GM23338 (cell line): ENCODE data around the gene STXBP5L.

Source experiments
- CREB1 ChIP-seq: fragments of 250-450 bp; sonication (Bioruptor Pico); IDR thresholded peaks from 2 replicates; pipeline ENCODE4 v1.5.0; 2020; ENCODE audit warnings: low read depth, mild to moderate bottlenecking, moderate library complexity
- CTCF ChIP-seq, 2 experiments: fragments of 200-600 bp in 1 of 2; sonication (generic) in 1 of 2; conservative IDR thresholded peaks; 2 replicates each; pipeline versions ENCODE4 v1.5.1 to v1.6.1; 2016 to 2017; ENCODE audit warnings: antibody characterized with exemption in 2 of 2, low read depth in 2 of 2, mild to moderate bottlenecking in 2 of 2, moderate library complexity in 1 of 2
- EZH2 ChIP-seq: fragments of 200-600 bp; sonication (generic); IDR thresholded peaks from one replicate; pipeline ENCODE4 v1.8.0; 2017; ENCODE audit warnings: antibody characterized with exemption, mild to moderate bottlenecking, low read depth; ENCODE audit not compliant: unreplicated experiment
- EZH2phosphoT487 ChIP-seq: fragments of 200-600 bp; sonication (generic); IDR thresholded peaks from one replicate; pipeline ENCODE4 v1.8.1; 2018; ENCODE audit warnings: antibody characterized with exemption; ENCODE audit not compliant: unreplicated experiment
- NANOG ChIP-seq: IDR thresholded peaks from 2 replicates; pipeline ENCODE4 v1.6.1; 2016; ENCODE audit warnings: antibody characterized with exemption, borderline replicate concordance
- POLR2AphosphoS5 ChIP-seq: IDR thresholded peaks from 2 replicates; pipeline ENCODE4 v1.6.1; 2016; ENCODE audit warnings: antibody characterized with exemption, low read depth
- REST ChIP-seq: IDR thresholded peaks from one replicate; pipeline ENCODE4 v1.6.1; 2018; ENCODE audit warnings: antibody characterized with exemption; ENCODE audit not compliant: unreplicated experiment
- STAT1 ChIP-seq: IDR thresholded peaks from one replicate; pipeline ENCODE4 v1.6.1; 2016; ENCODE audit warnings: antibody characterized with exemption; ENCODE audit not compliant: unreplicated experiment
- ZNF114 ChIP-seq: fragments of 250-450 bp; sonication (Bioruptor Pico); IDR thresholded peaks from 2 replicates; pipeline ENCODE4 v1.5.0; 2020; ENCODE audit warnings: mild to moderate bottlenecking, moderate library complexity
- ZNF331 ChIP-seq: fragments of 250-450 bp; sonication (Bioruptor Pico); IDR thresholded peaks from 2 replicates; pipeline ENCODE4 v1.5.0; 2020; ENCODE audit warnings: low read depth, mild to moderate bottlenecking, moderate library complexity
- ZNF462 ChIP-seq: fragments of 250-450 bp; sonication (Bioruptor Pico); IDR thresholded peaks from 2 replicates; pipeline ENCODE4 v1.5.0; 2020; ENCODE audit warnings: mild to moderate bottlenecking, moderate library complexity

GRCh38 chr3:121330634-121331033, 422.6 kb downstream of the STXBP5L start:
- TF ChIP-seq CTCF (conservative IDR thresholded peaks at IDR 0.05; ENCODE audit: low read depth in 2 of 2) (no peak), EZH2phosphoT487 (no peak), POLR2AphosphoS5 (no peak), EZH2 (no peak), ZNF114 (CRISPR knock-in tag) (no peak), REST (no peak), ZNF462 (CRISPR knock-in tag) (no peak), STAT1 (no peak), NANOG (no peak), ZNF331 (CRISPR knock-in tag) (no peak), CREB1 (no peak)
